ENCODE data around the gene TFAP2D.

DNA sequence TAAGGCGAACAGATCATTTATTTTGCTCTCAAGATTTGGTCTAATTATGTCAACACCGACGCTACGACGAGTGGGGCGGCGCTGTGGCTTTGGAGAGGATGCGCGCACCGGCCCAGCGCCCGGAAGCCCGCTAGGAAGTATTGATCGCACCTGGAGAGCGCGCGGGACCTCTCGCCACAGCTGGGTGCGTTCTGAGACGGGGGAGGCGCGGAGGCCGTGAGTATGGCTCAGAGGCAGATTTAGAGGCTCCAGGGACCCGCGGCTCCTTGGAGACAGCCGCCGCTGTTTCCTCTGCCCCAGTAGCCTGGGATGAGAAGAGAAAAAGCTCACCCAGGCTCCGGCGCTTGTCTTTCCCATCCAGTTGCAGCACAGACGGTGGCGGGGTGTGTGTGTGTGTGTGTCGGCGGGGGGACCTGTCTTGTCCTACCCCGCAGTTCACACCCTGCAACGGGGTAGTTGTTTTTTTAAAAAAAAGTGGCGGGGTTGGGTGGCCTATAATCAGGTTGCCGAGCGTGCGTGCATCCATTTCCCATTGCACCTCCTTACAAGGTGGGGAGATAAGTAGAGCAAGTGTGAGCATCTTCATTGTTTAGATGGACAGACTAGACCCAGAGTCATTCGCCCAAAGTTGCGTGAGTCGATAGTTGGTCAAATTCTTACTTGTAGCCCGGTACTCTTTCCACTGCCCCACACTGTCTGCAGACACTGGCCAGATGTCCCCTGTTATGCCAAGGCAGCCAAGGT lies 11.2 kb downstream of the TFAP2D start:
- TF ChIP-seq CTCF (IDR thresholded peaks at IDR 0.05; ENCODE audit: low read length) (no peak), EZH2 (IDR thresholded peaks at IDR 0.05; ENCODE audit: borderline replicate concordance, low read length) (no peak)

Data from OCI-LY1 (cell line).